ENCODE measurements around the gene ZNF750.

GRCh38 chr17:82844796-82845162 is 5.0 kb upstream of the ZNF750 start:
- TF ChIP-seq CTCF (IDR thresholded peaks at IDR 0.05) (no peak), POLR2A (IDR thresholded peaks at IDR 0.05) (no peak)

Measured in lower leg skin (tissue), 3 donors.